ENCODE measurements around the gene CHRNB1.
A peak's percentile ranks its signal among the peaks of the same experiment; 100 is the strongest.

CHRNB1 gene

DNA sequence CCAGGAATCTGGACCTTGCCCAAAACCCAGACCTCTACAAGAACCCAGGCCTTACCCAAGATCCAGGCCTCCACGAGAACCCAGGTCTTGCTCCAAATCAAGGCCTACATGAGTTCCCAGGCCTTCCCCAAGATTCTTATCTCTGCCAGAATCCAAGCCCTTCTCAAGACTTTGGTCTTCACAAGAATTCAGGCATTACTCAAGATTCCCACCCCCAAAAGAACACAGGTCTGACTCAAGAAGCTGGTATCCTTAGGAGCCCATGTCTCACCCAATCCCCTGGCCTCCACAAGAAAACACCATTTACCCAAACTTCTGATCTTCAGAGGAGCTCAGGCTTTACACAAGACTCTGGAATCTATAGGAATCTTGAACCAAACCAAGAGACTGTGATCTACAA is 13.6 kb upstream of the CHRNB1 start:
- no peak overlapping the region for H3K4ac ChIP-seq (ENCODE audit: low read depth, low read length)
- WGBS (ENCODE audit: extremely low coverage, insufficient coverage, low lambda C conversion rate), result no CpG with 5 or more reads among the region's 1 CpG
- H3K4me2 ChIP-seq (ENCODE audit: low read length), result no peak overlapping the region
- H3K9ac ChIP-seq (ENCODE audit: low read length), result no peak overlapping the region
- DNase-seq, result no peak
- H3K56ac ChIP-seq (ENCODE audit: low read length), result no peak overlapping the region
- no peaks in the 10 kb centered on the region for H3K79me2 ChIP-seq (ENCODE audit: control insufficient read depth, insufficient read depth, low read length)
- no peak overlapping the region for H3K4me3 ChIP-seq (ENCODE audit: low read length)
- no peak overlapping the region for H4K8ac ChIP-seq (ENCODE audit: low read depth, low read length)
- H3K79me1 ChIP-seq (ENCODE audit: low read length), result no peaks in the 10 kb centered on the region
- no peak overlapping the region for H3K18ac ChIP-seq (ENCODE audit: low read length)
- H3K36me3 ChIP-seq (ENCODE audit: control insufficient read depth, insufficient read depth, low read length), result no peaks in the 10 kb centered on the region
- H3K27ac ChIP-seq (ENCODE audit: low read depth, low read length), result no peak overlapping the region
- H2BK5ac ChIP-seq (ENCODE audit: low read length), result no peak overlapping the region
- no peak overlapping the region for H4K5ac ChIP-seq (ENCODE audit: low read length)
- no peak overlapping the region for H3K23ac ChIP-seq (ENCODE audit: low read length)
- H2AK5ac ChIP-seq (ENCODE audit: low read length), result no peak overlapping the region
- H2BK15ac ChIP-seq (replicated peaks; ENCODE audit: low read depth), result no peak overlapping the region
- H3K27me3 ChIP-seq (ENCODE audit: insufficient read depth, low read length, poor library complexity), result no peaks in the 10 kb centered on the region
- no peaks in the 10 kb centered on the region for H3K4me1 ChIP-seq (ENCODE audit: control insufficient read depth, low read depth, low read length)
- H2BK120ac ChIP-seq (ENCODE audit: low read depth, low read length), result no peak overlapping the region

DNA sequence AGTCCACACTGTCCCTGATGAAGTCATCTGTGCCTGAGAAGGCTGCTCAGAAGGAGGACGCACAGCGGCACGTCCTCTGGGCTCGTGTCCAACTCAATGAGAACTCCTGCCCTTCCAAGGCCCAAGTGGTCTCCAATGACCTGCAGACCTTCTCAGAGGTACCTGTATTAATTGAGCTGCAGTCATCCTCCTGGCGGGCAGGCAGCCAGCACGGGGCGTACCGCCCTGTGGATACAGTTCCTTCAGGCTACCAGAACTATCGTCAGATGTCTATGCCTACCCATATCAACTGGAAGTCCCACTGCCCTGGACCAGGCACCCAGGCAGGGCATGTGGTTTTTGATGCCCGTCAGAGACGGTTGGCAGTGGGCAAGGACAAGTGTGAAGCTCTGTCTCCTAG is 12.6 kb upstream of the CHRNB1 start:
- no peak overlapping the region for H4K5ac ChIP-seq (ENCODE audit: low read length)
- H3K56ac ChIP-seq (ENCODE audit: low read length), result no peak overlapping the region
- no peak overlapping the region for H2BK15ac ChIP-seq (replicated peaks; ENCODE audit: low read depth)
- no peak overlapping the region for H2AK5ac ChIP-seq (ENCODE audit: low read length)
- H3K4ac ChIP-seq (ENCODE audit: low read depth, low read length), result no peak overlapping the region
- H3K79me2 ChIP-seq (ENCODE audit: control insufficient read depth, insufficient read depth, low read length), result no peaks in the 10 kb centered on the region
- no peaks in the 10 kb centered on the region for H3K36me3 ChIP-seq (ENCODE audit: control insufficient read depth, insufficient read depth, low read length)
- H3K27ac ChIP-seq (ENCODE audit: low read depth, low read length), result no peak overlapping the region
- H4K8ac ChIP-seq (ENCODE audit: low read depth, low read length), result no peak overlapping the region
- H3K23ac ChIP-seq (ENCODE audit: low read length), result no peak overlapping the region
- no peak overlapping the region for H3K18ac ChIP-seq (ENCODE audit: low read length)
- H3K9ac ChIP-seq (ENCODE audit: low read length), result no peak overlapping the region
- H3K27me3 ChIP-seq (ENCODE audit: insufficient read depth, low read length, poor library complexity), result no peaks in the 10 kb centered on the region
- no peaks in the 10 kb centered on the region for H3K79me1 ChIP-seq (ENCODE audit: low read length)
- H3K4me3 ChIP-seq (ENCODE audit: low read length), result no peak overlapping the region
- H2BK5ac ChIP-seq (ENCODE audit: low read length), result no peak overlapping the region
- DNase-seq, result no peak
- H2BK120ac ChIP-seq (ENCODE audit: low read depth, low read length), result no peak overlapping the region
- H3K4me1 ChIP-seq (ENCODE audit: control insufficient read depth, low read depth, low read length), result no peaks in the 10 kb centered on the region
- no peak overlapping the region for H3K4me2 ChIP-seq (ENCODE audit: low read length)
- no CpG with 5 or more reads among the region's 11 CpGs for WGBS (ENCODE audit: extremely low coverage, insufficient coverage, low lambda C conversion rate)

DNA sequence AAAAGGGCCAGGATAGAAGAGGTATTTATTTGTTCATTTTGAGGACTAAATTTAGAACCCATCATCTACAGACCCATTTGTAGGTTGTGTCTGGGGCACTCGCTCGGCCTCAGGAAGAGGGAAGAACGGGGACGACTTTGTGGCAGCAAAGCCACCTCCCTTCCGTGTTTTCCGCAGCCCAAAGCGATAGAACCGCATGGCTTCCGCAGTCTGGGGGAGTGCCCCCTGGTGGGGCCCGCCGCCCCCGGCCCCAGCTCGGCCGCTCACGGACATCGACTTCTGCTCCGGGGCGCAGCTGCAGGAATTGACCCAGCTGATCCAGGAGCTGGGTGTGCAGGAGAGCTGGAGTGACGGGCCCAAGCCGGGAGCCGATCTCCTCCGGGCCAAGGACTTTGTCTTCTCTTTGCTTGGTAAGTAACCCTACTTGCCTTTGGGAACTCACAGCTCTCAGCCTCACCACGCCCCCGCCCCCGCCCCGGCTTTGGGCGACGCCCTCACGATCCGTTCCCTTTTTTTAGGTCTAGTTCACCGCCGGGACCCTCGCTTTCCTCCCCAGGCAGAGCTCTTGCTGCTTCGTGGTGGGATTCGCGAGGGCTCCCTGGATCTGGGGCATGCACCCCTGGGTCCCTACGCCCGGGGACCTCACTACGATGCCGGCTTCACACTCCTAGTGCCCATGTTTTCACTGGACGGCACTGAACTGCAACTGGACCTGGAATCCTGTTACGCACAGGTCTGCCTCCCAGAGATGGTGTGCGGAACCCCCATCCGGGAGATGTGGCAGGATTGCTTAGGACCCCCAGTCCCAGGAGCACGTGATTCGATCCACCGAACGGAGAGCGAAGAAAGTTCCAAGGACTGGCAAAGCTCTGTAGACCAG is 8.9 kb upstream of the CHRNB1 start:
- Histone ChIP-seq H3K56ac (ENCODE audit: low read length) (peak overlapping the region; percentile 87), H3K4me1 (ENCODE audit: control insufficient read depth, low read depth, low read length) (peaks cover 3% of the 10 kb centered on the region), H3K27me3 (ENCODE audit: insufficient read depth, low read length, poor library complexity) (peaks cover 9% of the 10 kb centered on the region), H3K9ac (ENCODE audit: low read length) (peak overlapping the region; percentile 73), H2BK15ac (replicated peaks; ENCODE audit: low read depth) (no peak overlapping the region), H3K79me2 (ENCODE audit: control insufficient read depth, insufficient read depth, low read length) (no peaks in the 10 kb centered on the region), H2AK5ac (ENCODE audit: low read length) (no peak overlapping the region), H3K4ac (ENCODE audit: low read depth, low read length) (no peak overlapping the region), H3K4me2 (ENCODE audit: low read length) (peak overlapping the region; percentile 63), H4K8ac (ENCODE audit: low read depth, low read length) (no peak overlapping the region), H2BK120ac (ENCODE audit: low read depth, low read length) (no peak overlapping the region), H3K4me3 (ENCODE audit: low read length) (peak overlapping the region; percentile 19), H3K23ac (ENCODE audit: low read length) (no peak overlapping the region), H3K18ac (ENCODE audit: low read length) (peak overlapping the region; percentile 62), H2BK5ac (ENCODE audit: low read length) (no peak overlapping the region), H4K5ac (ENCODE audit: low read length) (no peak overlapping the region), H3K79me1 (ENCODE audit: low read length) (no peaks in the 10 kb centered on the region), H3K27ac (ENCODE audit: low read depth, low read length) (peak overlapping the region; percentile 24), H3K36me3 (ENCODE audit: control insufficient read depth, insufficient read depth, low read length) (no peaks in the 10 kb centered on the region)
- peak; percentile 84 for DNase-seq
- WGBS (ENCODE audit: extremely low coverage, insufficient coverage, low lambda C conversion rate), result no CpG with 5 or more reads among the region's 49 CpGs

DNA sequence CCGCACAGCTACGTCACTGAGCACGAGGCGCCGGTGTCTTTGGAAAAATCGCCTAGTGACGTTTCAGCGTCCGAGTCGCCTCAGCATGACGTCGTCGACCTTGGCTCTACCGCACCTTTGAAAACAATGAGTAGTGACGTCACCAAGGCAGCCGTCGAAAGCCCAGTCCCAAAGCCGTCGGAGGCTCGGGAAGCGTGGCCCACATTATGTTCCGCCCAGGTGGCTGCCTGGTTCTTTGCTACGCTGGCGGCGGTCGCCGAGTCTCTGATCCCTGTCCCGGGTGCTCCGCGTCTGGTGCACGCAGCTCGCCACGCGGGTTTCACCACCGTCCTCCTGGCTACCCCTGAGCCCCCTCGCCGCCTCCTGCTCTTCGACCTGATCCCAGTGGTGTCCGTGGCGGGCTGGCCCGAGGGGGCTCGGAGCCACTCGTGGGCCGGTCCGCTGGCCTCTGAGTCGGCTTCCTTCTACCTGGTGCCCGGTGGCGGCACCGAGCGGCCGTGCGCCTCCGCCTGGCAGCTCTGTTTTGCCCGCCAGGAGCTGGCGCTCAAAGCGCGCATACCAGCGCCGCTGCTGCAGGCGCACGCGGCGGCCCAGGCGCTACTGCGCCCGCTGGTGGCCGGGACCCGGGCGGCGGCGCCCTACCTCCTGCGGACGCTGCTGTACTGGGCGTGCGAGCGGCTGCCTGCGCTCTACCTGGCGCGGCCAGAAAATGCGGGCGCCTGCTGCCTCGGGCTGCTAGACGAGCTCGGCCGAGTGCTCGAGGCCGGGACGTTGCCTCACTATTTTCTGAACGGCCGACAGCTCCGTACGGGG is 8.1 kb upstream of the CHRNB1 start:
- Histone ChIP-seq H3K27ac (ENCODE audit: low read depth, low read length) (no peak overlapping the region), H3K4me1 (ENCODE audit: control insufficient read depth, low read depth, low read length) (peaks cover 5% of the 10 kb centered on the region), H2BK120ac (ENCODE audit: low read depth, low read length) (no peak overlapping the region), H2AK5ac (ENCODE audit: low read length) (no peak overlapping the region), H3K4me3 (ENCODE audit: low read length) (peak overlapping the region; percentile 23), H3K9ac (ENCODE audit: low read length) (peak overlapping the region; percentile 73), H3K36me3 (ENCODE audit: control insufficient read depth, insufficient read depth, low read length) (no peaks in the 10 kb centered on the region), H4K5ac (ENCODE audit: low read length) (no peak overlapping the region), H3K79me2 (ENCODE audit: control insufficient read depth, insufficient read depth, low read length) (no peaks in the 10 kb centered on the region), H3K27me3 (ENCODE audit: insufficient read depth, low read length, poor library complexity) (peaks cover 9% of the 10 kb centered on the region), H4K8ac (ENCODE audit: low read depth, low read length) (no peak overlapping the region), H2BK5ac (ENCODE audit: low read length) (no peak overlapping the region), H3K23ac (ENCODE audit: low read length) (no peak overlapping the region), H3K4ac (ENCODE audit: low read depth, low read length) (peak overlapping the region; percentile 63), H3K18ac (ENCODE audit: low read length) (peak overlapping the region; percentile 24), H2BK15ac (replicated peaks; ENCODE audit: low read depth) (no peak overlapping the region), H3K4me2 (ENCODE audit: low read length) (peak overlapping the region; percentile 63), H3K79me1 (ENCODE audit: low read length) (no peaks in the 10 kb centered on the region), H3K56ac (ENCODE audit: low read length) (peak overlapping the region; percentile 87)
- peak; percentile 95 for DNase-seq
- WGBS (ENCODE audit: extremely low coverage, insufficient coverage, low lambda C conversion rate), result no CpG with 5 or more reads among the region's 92 CpGs

DNA sequence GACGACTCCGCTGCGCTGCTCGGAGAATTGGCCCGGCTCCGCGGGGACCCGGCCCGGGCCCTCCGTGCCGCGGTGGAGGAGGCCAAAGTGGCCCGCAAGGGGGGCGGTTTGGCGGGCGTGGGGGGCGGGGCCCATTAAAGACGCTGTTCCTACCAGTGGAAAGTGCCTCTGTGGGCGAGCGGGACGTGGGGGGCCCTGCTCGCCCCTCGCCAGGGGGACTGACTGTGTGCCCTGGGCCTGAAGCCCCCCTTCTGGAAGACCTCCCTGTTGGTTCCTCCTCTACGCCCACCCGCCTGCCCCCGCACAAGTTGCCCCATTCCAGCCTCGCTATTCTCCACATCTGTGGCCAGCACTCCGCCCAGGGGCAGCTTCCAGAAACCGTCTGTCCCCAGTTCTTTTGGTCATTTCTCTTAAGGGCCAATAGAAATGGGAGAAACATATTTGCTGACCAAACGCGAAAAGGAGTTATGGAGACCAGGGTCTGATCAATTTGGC is 7.4 kb upstream of the CHRNB1 start:
- Histone ChIP-seq H3K4me2 (ENCODE audit: low read length) (peak overlapping the region; percentile 88), H3K9ac (ENCODE audit: low read length) (peak overlapping the region; percentile 73), H3K4me1 (ENCODE audit: control insufficient read depth, low read depth, low read length) (peaks cover 5% of the 10 kb centered on the region), H2BK120ac (ENCODE audit: low read depth, low read length) (no peak overlapping the region), H3K4me3 (ENCODE audit: low read length) (peak overlapping the region; percentile 39), H3K79me2 (ENCODE audit: control insufficient read depth, insufficient read depth, low read length) (no peaks in the 10 kb centered on the region), H3K56ac (ENCODE audit: low read length) (peak overlapping the region; percentile 84), H3K27ac (ENCODE audit: low read depth, low read length) (no peak overlapping the region), H2BK15ac (replicated peaks; ENCODE audit: low read depth) (no peak overlapping the region), H3K4ac (ENCODE audit: low read depth, low read length) (peak overlapping the region; percentile 10), H3K79me1 (ENCODE audit: low read length) (no peaks in the 10 kb centered on the region), H4K5ac (ENCODE audit: low read length) (no peak overlapping the region), H3K27me3 (ENCODE audit: insufficient read depth, low read length, poor library complexity) (peaks cover 9% of the 10 kb centered on the region), H3K23ac (ENCODE audit: low read length) (no peak overlapping the region), H2BK5ac (ENCODE audit: low read length) (no peak overlapping the region), H4K8ac (ENCODE audit: low read depth, low read length) (no peak overlapping the region), H2AK5ac (ENCODE audit: low read length) (no peak overlapping the region), H3K36me3 (ENCODE audit: control insufficient read depth, insufficient read depth, low read length) (no peaks in the 10 kb centered on the region), H3K18ac (ENCODE audit: low read length) (peak overlapping the region; percentile 8)
- DNase-seq, result no peak
- WGBS (ENCODE audit: extremely low coverage, insufficient coverage, low lambda C conversion rate), result no CpG with 5 or more reads among the region's 31 CpGs
